Upper lobe of right lung (tissue), 1 donor: ENCODE results near the gene F13A1. TPM values are rescaled to one million over a fixed set of nuclear protein-coding genes. Genes with fewer than 3 reads are reported as not detected.

Experiments
- ATAC-seq: fragments of 200-7000 bp; cut with Tn5 transposase; one replicate; pipeline ENCODE4 v1.9.1; 2020; ENCODE audit warnings: mild to moderate bottlenecking, moderate library complexity
- DNase-seq: peaks from one replicate; pipeline ENCODE4 v3.0.0-alpha.2; 2020
- H3K27ac ChIP-seq: fragments of 200-600 bp; one replicate; pipeline ENCODE4 v1.8.0; 2022
- H3K27me3 ChIP-seq: fragments of 200-600 bp; one replicate; pipeline ENCODE4 v1.8.0; 2022; ENCODE audit warnings: mild to moderate bottlenecking
- H3K36me3 ChIP-seq: fragments of 200-600 bp; one replicate; pipeline ENCODE4 v1.8.0; 2022
- H3K4me1 ChIP-seq: fragments of 200-600 bp; one replicate; pipeline ENCODE4 v1.8.0; 2022
- H3K4me3 ChIP-seq: fragments of 200-600 bp; one replicate; pipeline ENCODE4 v1.8.0; 2022; ENCODE audit warnings: mild to moderate bottlenecking
- H3K9me3 ChIP-seq: fragments of 200-600 bp; one replicate; pipeline ENCODE4 v1.8.0; 2022
- CTCF ChIP-seq: fragments of 200-600 bp; IDR thresholded peaks from one replicate; pipeline ENCODE4 v1.8.0; 2022; ENCODE audit warnings: antibody characterized with exemption
- intact Hi-C: fragments of 100-400 bp; cut with DNase I; formaldehyde crosslinking; loops from one replicate; pipeline ENCODE4 v1.11.0; 2022
- total RNA-seq: library from RNA; stranded (reverse); fragmentation: NEBNext Ultra II Directional; extraction: Animal tissue kit (Norgen Biotek cat#: 25700); gene quantifications from one replicate; pipeline ENCODE4 v1.2.1, GENCODE V29; 2021
- donor health status: DM: no; HTN: yes; CAD: no; lungs with severe emphysema.

Gene F13A1
- total RNA-seq, 1 donor from 2014 or later, result 94.5 TPM

GRCh38 chr6:6219716-6220115 is 100.7 kb downstream of the F13A1 start:
- DNase-seq, result no peak
- no peak for ATAC-seq
- H3K36me3 ChIP-seq, result no peaks in the 10 kb centered on the region
- no peak overlapping the region for H3K27ac ChIP-seq
- no peaks in the 10 kb centered on the region for H3K9me3 ChIP-seq
- no peaks in the 10 kb centered on the region for H3K4me1 ChIP-seq
- no peak overlapping the region for H3K4me3 ChIP-seq
- intact Hi-C loops, result no loop called here
- H3K27me3 ChIP-seq, result no peaks in the 10 kb centered on the region
- TF ChIP-seq CTCF, result no peak

DNA sequence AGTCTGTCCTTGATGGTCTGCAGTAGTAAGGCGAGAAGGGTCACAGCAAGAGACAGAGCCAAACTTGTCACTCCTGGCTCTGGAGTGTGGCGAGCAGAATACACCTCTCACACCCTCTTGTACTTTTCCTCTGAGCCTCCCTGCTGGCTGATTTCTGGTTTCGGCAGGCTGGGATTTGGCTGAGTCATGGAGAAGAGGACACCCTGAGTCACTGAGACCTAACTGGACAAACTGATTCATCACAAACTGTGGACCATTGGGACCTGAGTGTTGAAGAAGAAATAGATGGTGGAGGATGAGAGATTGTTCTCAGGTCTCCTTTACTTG is 101.7 kb downstream of the F13A1 start:
- no peak for TF ChIP-seq CTCF
- DNase-seq (no peak), ATAC-seq (peak; percentile 16)
- intact Hi-C loops, result no loop called here
- no peaks in the 10 kb centered on the region for H3K27me3 ChIP-seq
- H3K4me3 ChIP-seq, result no peak overlapping the region
- no peaks in the 10 kb centered on the region for H3K9me3 ChIP-seq
- no peaks in the 10 kb centered on the region for H3K4me1 ChIP-seq
- no peak overlapping the region for H3K27ac ChIP-seq
- no peaks in the 10 kb centered on the region for H3K36me3 ChIP-seq

- DNase-seq (no peak), ATAC-seq (no peak)
- Histone ChIP-seq H3K27me3 (no peaks in the 10 kb centered on the region), H3K27ac (no peak overlapping the region), H3K4me3 (no peak overlapping the region), H3K4me1 (no peaks in the 10 kb centered on the region), H3K9me3 (no peaks in the 10 kb centered on the region), H3K36me3 (no peaks in the 10 kb centered on the region)
- intact Hi-C loops, result no loop called here
- no peak for TF ChIP-seq CTCF
Observed at GRCh38 chr6:6217855-6218758, 102.4 kb downstream of the F13A1 start.

DNA sequence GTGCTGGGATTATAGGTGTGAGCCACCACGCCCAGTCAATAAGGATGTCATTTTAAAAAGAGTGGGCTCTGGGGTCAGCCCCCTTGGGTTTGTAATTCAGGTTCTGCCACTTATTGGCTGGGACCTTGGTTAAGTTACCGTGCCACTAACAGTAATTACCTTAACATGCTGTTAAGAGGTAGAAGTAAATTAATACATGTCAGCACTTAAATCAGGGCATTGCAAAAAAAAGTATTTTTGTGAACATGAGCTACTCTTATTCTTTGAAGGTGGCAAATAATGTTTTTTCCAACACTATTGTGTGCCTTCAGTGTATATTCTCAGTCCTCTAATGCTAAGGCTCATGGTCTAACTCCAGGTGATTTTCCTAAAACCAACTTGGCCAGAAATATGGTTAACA is 109.5 kb downstream of the F13A1 start:
- H3K36me3 ChIP-seq, result no peaks in the 10 kb centered on the region
- H3K4me3 ChIP-seq, result no peak overlapping the region
- H3K4me1 ChIP-seq, result no peaks in the 10 kb centered on the region
- intact Hi-C loops, result no loop called here
- no peak for ATAC-seq
- H3K9me3 ChIP-seq, result no peaks in the 10 kb centered on the region
- TF ChIP-seq CTCF, result no peak
- no peak overlapping the region for H3K27ac ChIP-seq
- no peaks in the 10 kb centered on the region for H3K27me3 ChIP-seq
- no peak for DNase-seq

DNA sequence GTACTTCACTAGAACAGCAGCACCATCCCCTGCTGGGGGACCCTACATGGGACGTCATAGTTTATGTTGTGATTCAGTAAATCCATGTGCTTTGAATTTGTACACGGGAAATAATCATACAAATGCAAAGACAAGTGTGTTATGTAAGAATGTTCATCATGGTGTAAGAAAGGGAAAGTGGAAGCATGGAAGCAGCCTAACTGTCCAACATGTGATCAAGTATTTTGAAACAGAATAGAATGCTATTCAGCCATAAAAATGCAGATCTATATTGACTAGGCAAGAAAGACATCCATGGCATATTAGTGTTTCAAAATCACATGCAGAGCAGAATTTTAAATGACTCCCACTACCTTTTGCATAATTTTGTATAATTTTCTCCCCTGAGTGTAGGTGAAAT is 117.6 kb downstream of the F13A1 start:
- Histone ChIP-seq H3K36me3 (no peaks in the 10 kb centered on the region), H3K27me3 (no peaks in the 10 kb centered on the region), H3K9me3 (no peaks in the 10 kb centered on the region), H3K4me1 (no peaks in the 10 kb centered on the region), H3K4me3 (no peak overlapping the region), H3K27ac (no peak overlapping the region)
- no peak for TF ChIP-seq CTCF
- intact Hi-C loops, result no loop called here
- ATAC-seq (no peak), DNase-seq (no peak)
